22Rv1 (cell line): ENCODE results near the gene ZNF609.

Experiments used
- ZFX ChIP-seq: fragments of 450-650 bp; IDR thresholded peaks from 2 replicates; pipeline ENCODE4 v1.6.1; 2017; ENCODE audit warnings: antibody characterized with exemption, borderline replicate concordance
- TF ChIP-seq, protein P1 (sequence below): fragments of 450-650 bp; IDR thresholded peaks from 2 replicates; pipeline ENCODE4 v1.5.1; 2017; ENCODE audit warnings: mild to moderate bottlenecking

DNA sequence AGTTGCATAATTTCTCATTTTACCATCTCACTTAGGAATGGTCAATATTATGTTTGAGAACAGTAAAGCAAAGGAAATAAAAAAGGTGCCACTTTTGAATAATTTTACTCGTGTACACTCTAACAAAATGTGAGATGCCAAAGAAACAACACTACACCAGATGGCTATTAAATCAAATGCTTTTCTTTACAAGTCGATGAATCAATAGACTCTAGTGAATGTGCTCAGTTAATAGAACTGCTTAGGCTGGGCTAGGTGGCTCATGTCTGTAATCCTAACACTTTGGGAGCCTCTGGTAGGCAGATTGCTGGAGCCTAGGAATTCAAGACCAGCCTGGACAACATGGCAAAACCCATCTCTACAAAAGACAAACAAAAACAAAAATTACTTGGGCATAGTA is 87.9 kb downstream of the ZNF609 start:
- TF ChIP-seq, protein P1, sequence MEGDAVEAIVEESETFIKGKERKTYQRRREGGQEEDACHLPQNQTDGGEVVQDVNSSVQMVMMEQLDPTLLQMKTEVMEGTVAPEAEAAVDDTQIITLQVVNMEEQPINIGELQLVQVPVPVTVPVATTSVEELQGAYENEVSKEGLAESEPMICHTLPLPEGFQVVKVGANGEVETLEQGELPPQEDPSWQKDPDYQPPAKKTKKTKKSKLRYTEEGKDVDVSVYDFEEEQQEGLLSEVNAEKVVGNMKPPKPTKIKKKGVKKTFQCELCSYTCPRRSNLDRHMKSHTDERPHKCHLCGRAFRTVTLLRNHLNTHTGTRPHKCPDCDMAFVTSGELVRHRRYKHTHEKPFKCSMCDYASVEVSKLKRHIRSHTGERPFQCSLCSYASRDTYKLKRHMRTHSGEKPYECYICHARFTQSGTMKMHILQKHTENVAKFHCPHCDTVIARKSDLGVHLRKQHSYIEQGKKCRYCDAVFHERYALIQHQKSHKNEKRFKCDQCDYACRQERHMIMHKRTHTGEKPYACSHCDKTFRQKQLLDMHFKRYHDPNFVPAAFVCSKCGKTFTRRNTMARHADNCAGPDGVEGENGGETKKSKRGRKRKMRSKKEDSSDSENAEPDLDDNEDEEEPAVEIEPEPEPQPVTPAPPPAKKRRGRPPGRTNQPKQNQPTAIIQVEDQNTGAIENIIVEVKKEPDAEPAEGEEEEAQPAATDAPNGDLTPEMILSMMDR: no peak
- no peak for TF ChIP-seq ZFX
